K562 (cell line): ENCODE results near the gene SCLY. TPM values are rescaled to one million over a fixed set of nuclear protein-coding genes. Genes with fewer than 3 reads are reported as not detected.

ENCODE experiments used
- ATAC-seq: fragments of 200-7000 bp; cut with Tn5 transposase; 3 replicates; pipeline ENCODE4 v1.9.1; 2020; ENCODE audit warnings: moderate library complexity
- BruUV-seq: library from RNA; stranded (reverse); fragments of 400-500 nt; replicated peaks from 2 replicates; lab custom pipeline; 2021; lab: Mats Ljungman, UMichigan
- CTCF ChIA-PET: fragments of 300-600 bp; formaldehyde crosslinking; extraction: SDS; loops from one replicate; lab custom pipeline; 2021; ENCODE audit warnings: low intra/inter-chr PET ratio; lab: Yijun Ruan, JAX
- POLR2A ChIA-PET: fragments of 300-600, 350-650 bp; sonication (Branson Sonifier 250); formaldehyde crosslinking; extraction: SDS; loops from one replicate; lab custom pipeline; 2021; ENCODE audit warnings: antibody characterized with exemption, inconsistent platforms; lab: Yijun Ruan, JAX
- DNase-seq, 4 experiments: peaks; one replicate each; pipeline versions ENCODE4 v3.0.0 to v3.0.0-alpha.2; 2011 to 2018; ENCODE audit warnings: low spot score in 3 of 4, mixed read lengths in 3 of 4; ENCODE audit errors: extremely low read depth in 1 of 4
- FAIRE-seq: peaks from 2 replicates; lab custom pipeline; 2011; peaks lifted over from hg19 to GRCh38; lab: Jason Lieb, UNC
- H2AFZ ChIP-seq: 2 replicates; pipeline ENCODE4 v1.6.0; 2011; ENCODE audit warnings: low read depth, low read length, control low read depth, inconsistent platforms
- H3K27ac ChIP-seq: fragments of 200-600 bp; 3 replicates; pipeline ENCODE4 v1.8.0; 2011; ENCODE audit warnings: low read depth, mild to moderate bottlenecking, control low read depth, inconsistent platforms, low read length, moderate library complexity, mixed read lengths; ENCODE audit errors: extremely low read depth
- H3K27me3 ChIP-seq, 2 experiments: fragments of 300-600 bp in 1 of 2; 2 replicates in 1 of 2; 3 replicates in 1 of 2; pipeline versions ENCODE4 v1.6.0 to v1.8.0; 2011; ENCODE audit warnings: inconsistent platforms in 2 of 2, low read length in 2 of 2, mild to moderate bottlenecking in 1 of 2, mixed read lengths in 1 of 2, moderate library complexity in 1 of 2; ENCODE audit not compliant: control insufficient read depth in 2 of 2, insufficient read depth in 2 of 2
- H3K36me3 ChIP-seq: fragments of 300-600 bp; 3 replicates; pipeline ENCODE4 v1.8.0; 2011; ENCODE audit warnings: mild to moderate bottlenecking, low read length, inconsistent platforms; ENCODE audit not compliant: control insufficient read depth, insufficient read depth
- H3K4me1 ChIP-seq, 2 experiments: fragments of 200-600 bp in 1 of 2; replicated peaks in 1 of 2; 2 replicates in 1 of 2; 3 replicates in 1 of 2; pipeline versions ENCODE4 v1.5.1 to v1.8.0; 2011; ENCODE audit warnings: inconsistent platforms in 2 of 2, low read length in 2 of 2, mild to moderate bottlenecking in 1 of 2, mixed read lengths in 1 of 2, moderate library complexity in 1 of 2; ENCODE audit not compliant: control insufficient read depth in 2 of 2, insufficient read depth in 2 of 2
- H3K4me2 ChIP-seq: 2 replicates; pipeline ENCODE4 v1.6.1; 2011; ENCODE audit warnings: low read length, control low read depth, inconsistent platforms, mixed read lengths; ENCODE audit not compliant: insufficient read depth
- H3K4me3 ChIP-seq: fragments of 200-600 bp; sonication (generic), shearing (Covaris generic); 2 replicates; pipeline ENCODE4 v1.5.1; 2016; ENCODE audit warnings: control low read depth, inconsistent platforms
- H3K79me2 ChIP-seq: fragments of 200-600 bp; 3 replicates; pipeline ENCODE4 v1.8.0; 2011; ENCODE audit warnings: low read length, inconsistent platforms; ENCODE audit not compliant: control insufficient read depth, insufficient read depth
- H3K9ac ChIP-seq, 2 experiments: 2 replicates each; pipeline versions ENCODE4 v1.6.0 to v1.6.1; 2011; ENCODE audit warnings: low read depth in 2 of 2, low read length in 2 of 2, control low read depth in 1 of 2, inconsistent platforms in 1 of 2, mild to moderate bottlenecking in 1 of 2, mixed read lengths in 1 of 2; ENCODE audit not compliant: insufficient read depth in 1 of 2
- H3K9me1 ChIP-seq: one replicate; pipeline ENCODE4 v1.6.0; 2011; ENCODE audit warnings: inconsistent platforms, mild to moderate bottlenecking, low read length, moderate library complexity; ENCODE audit not compliant: control insufficient read depth, insufficient read depth
- H3K9me3 ChIP-seq: replicated peaks from 2 replicates; pipeline ENCODE4 v1.5.1; 2011; ENCODE audit warnings: low read depth, low read length, inconsistent platforms; ENCODE audit not compliant: control insufficient read depth, insufficient read depth
- H4K20me1 ChIP-seq: replicated peaks from 2 replicates; pipeline ENCODE4 v1.6.1; 2011; ENCODE audit warnings: low read length, inconsistent platforms, mixed read lengths; ENCODE audit not compliant: control insufficient read depth, insufficient read depth
- ASH1L ChIP-seq: fragments of 450-650 bp; IDR thresholded peaks from 2 replicates; pipeline ENCODE4 v1.6.1; 2018; ENCODE audit warnings: borderline replicate concordance, mild to moderate bottlenecking, low read depth; ENCODE audit not compliant: partially characterized antibody
- CAMTA2 ChIP-seq: fragments of 250-450 bp; sonication (Bioruptor Pico); conservative IDR thresholded peaks from 2 replicates; pipeline ENCODE4 v1.5.1; 2022
- CBFA2T2 ChIP-seq: fragments of 450-650 bp; conservative IDR thresholded peaks from 2 replicates; pipeline ENCODE4 v1.6.1; 2017; ENCODE audit warnings: mild to moderate bottlenecking
- CCNT2 ChIP-seq: IDR thresholded peaks from 2 replicates; pipeline ENCODE4 v1.6.1; 2011; ENCODE audit warnings: borderline replicate concordance, low read depth, mild to moderate bottlenecking, moderate library complexity, mixed read lengths, low read length; ENCODE audit not compliant: insufficient read length; ENCODE audit errors: extremely low read depth
- CSDE1 ChIP-seq, 2 experiments: fragments of 450-650 bp; IDR thresholded peaks; 2 replicates each; pipeline ENCODE4 v1.6.1; 2016; ENCODE audit warnings: mild to moderate bottlenecking in 1 of 2
- DNMT1 ChIP-seq: fragments of 450-650 bp; IDR thresholded peaks from 2 replicates; pipeline ENCODE4 v1.6.1; 2016; ENCODE audit warnings: antibody characterized with exemption, mild to moderate bottlenecking
- ELF2 ChIP-seq: fragments of 250-450 bp; sonication (Bioruptor Pico); IDR thresholded peaks from 2 replicates; pipeline ENCODE4 v1.5.0; 2021; ENCODE audit warnings: mild to moderate bottlenecking
- GABPA ChIP-seq: fragments of 200-800 bp; sonication (Bioruptor generic); conservative IDR thresholded peaks from 2 replicates; pipeline ENCODE4 v1.6.1; 2016; ENCODE audit warnings: low read depth, missing genetic modification characterization, missing compliant biosample characterization
- KDM2B ChIP-seq: fragments of 250-450 bp; sonication (Bioruptor Pico); IDR thresholded peaks from 2 replicates; pipeline ENCODE4 v1.8.0; 2021; ENCODE audit warnings: mild to moderate bottlenecking, moderate library complexity
- KLF13 ChIP-seq: fragments of 450-650 bp; IDR thresholded peaks from 2 replicates; pipeline ENCODE4 v1.6.1; 2016; ENCODE audit warnings: missing genetic modification characterization, low read depth, mild to moderate bottlenecking, missing compliant biosample characterization, moderate library complexity, borderline replicate concordance
- POLR2AphosphoS5 ChIP-seq: IDR thresholded peaks from 2 replicates; pipeline ENCODE4 v1.6.1; 2011; ENCODE audit warnings: mild to moderate bottlenecking, low read depth, low read length, moderate library complexity; ENCODE audit not compliant: control insufficient read depth, insufficient read depth
- RBM25 ChIP-seq: fragments of 200-400 bp; formaldehyde crosslinking; IDR thresholded peaks from 2 replicates; pipeline ENCODE4 v1.6.1; 2018; ENCODE audit warnings: low read length, low read depth, moderate library complexity; ENCODE audit not compliant: severe bottlenecking
- TEAD2 ChIP-seq: fragments of 450-650 bp; IDR thresholded peaks from 2 replicates; pipeline ENCODE4 v1.6.1; 2016; ENCODE audit warnings: missing genetic modification characterization, control low read depth, missing compliant biosample characterization
- ZNF316 ChIP-seq: fragments of 450-650 bp; IDR thresholded peaks from 2 replicates; pipeline ENCODE4 v1.6.1; 2016
- ZNF551 ChIP-seq: fragments of 250-450 bp; sonication (Bioruptor Pico); IDR thresholded peaks from 2 replicates; pipeline ENCODE4 v1.5.0; 2021; ENCODE audit warnings: mild to moderate bottlenecking, moderate library complexity
- WGBS: fragments of 100-300 bp; shearing (Covaris generic); methylation state at CpG from one replicate; pipeline ENCODE4 v1.1.6; 2016; ENCODE audit warnings: low coverage, mixed read lengths; ENCODE audit not compliant: insufficient coverage; ENCODE audit errors: missing lambda C conversion rate; 5-methylcytosine and 5-hydroxymethylcytosine counted together
- in situ Hi-C: fragments of 300-500 bp; cut with MboI; formaldehyde crosslinking; loops from 4 replicates; pipeline ENCODE4 v1.15.0; 2018; ENCODE audit warnings: inconsistent platforms, mixed read lengths
- intact Hi-C: fragments of 100-400 bp; cut with micrococcal nuclease; formaldehyde crosslinking; loops from 2 replicates; pipeline ENCODE4 v1.14.2; 2022
- polyA plus RNA-seq, 8 experiments: library from polyadenylated mRNA; depleted of rRNA in 4 of 8; stranded (reverse) in 5 of 8; unstranded in 3 of 8; fragments of >200 nt; fragmentation: Nextera tagmentation in 2 of 8; fragmentation: Illumina TruSeq in 1 of 8; extraction: Ambion mirVana in 2 of 8; extraction: Trizol in 1 of 8; gene quantifications; 2 replicates each; pipeline versions ENCODE4 v1.2.1 to v1.2.3, GENCODE V29; 2011 to 2014; ENCODE audit warnings: inconsistent platforms in 1 of 8, missing spikeins in 1 of 8
- total RNA-seq, 7 experiments: library from RNA; depleted of rRNA in 6 of 7; stranded (reverse); fragments of >200 nt in 6 of 7; fragmentation: Illumina TruSeq in 2 of 7; extraction: Trizol in 2 of 7; gene quantifications; 2 replicates each; pipeline versions ENCODE4 v1.2.1 to v1.2.3, GENCODE V29; 2011 to 2021; ENCODE audit warnings: low replicate concordance in 1 of 7
- TF ChIP-seq, protein P1 (sequence below): sonication (generic); formaldehyde crosslinking; IDR thresholded peaks from 2 replicates; pipeline ENCODE4 v1.8.1; 2022; ENCODE audit warnings: missing genetic modification reagents

SCLY gene
- total and polyA plus RNA-seq, 9 of the 15 experiments (the other 6 are each of a cell fraction or from before 2014, with no cell fraction given) = 2.6 to 32.2 (median 21.1) TPM

DNA sequence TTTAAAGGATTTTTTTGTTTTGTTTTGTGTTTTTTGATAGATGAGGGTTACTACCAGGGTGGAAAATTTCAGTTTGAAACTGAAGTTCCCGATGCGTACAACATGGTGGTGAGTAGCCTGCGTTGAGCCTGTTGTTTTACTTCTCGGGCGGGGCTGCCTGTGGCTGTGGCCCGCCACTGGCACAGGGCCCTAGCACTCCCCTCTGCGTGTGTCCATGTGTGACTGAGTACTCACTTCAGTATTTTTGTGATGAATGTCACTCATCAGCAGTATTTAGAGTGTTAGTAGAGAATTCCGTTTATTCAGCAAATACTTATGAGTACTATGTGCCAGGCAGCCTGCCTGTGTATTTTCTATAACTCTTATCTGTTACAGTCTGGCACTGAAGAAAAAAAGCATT lies 44.3 kb upstream of the SCLY start:
- BruUV-seq = no TSS peak
- no peak overlapping the region for H3K9ac ChIP-seq

More for the DNA sequence above, 44.3 kb upstream of the SCLY start:
- Histone ChIP-seq H3K27ac (no peak overlapping the region), H3K4me2 (no peak overlapping the region), H3K4me3 (no peak overlapping the region), H3K9me3 (no peaks in the 10 kb centered on the region), H3K9me1 (no peaks in the 10 kb centered on the region), H3K36me3 (peaks cover 42% of the 10 kb centered on the region; the same call in 2 of the 3 replicates), H3K79me2 (no peaks in the 10 kb centered on the region; the same call in 2 of the 3 replicates), H4K20me1 (no peaks in the 10 kb centered on the region), H3K27me3 (no peaks in the 10 kb centered on the region), H3K4me1 (no peaks in the 10 kb centered on the region), H2AFZ (no peak overlapping the region)
- in situ Hi-C loops (no loop called here), intact Hi-C loops (no loop called here)
- no peak for DNase-seq
- ATAC-seq = no peak
- no peak for TF ChIP-seq CCNT2
- no peak for TF ChIP-seq ZNF551 (CRISPR knock-in tag)
- TF ChIP-seq KLF13 = no peak
- TF ChIP-seq DNMT1 = no peak
- no peak for TF ChIP-seq TEAD2 (tag)
- no peak for TF ChIP-seq CSDE1 (IDR thresholded peaks at IDR 0.05)
- no peak for TF ChIP-seq KDM2B (CRISPR knock-in tag)
- TF ChIP-seq ELF2 (CRISPR knock-in tag) = no peak
- no peak for TF ChIP-seq RBM25
- TF ChIP-seq CBFA2T2 = no peak
- TF ChIP-seq POLR2AphosphoS5 = no peak
- TF ChIP-seq, protein P1, sequence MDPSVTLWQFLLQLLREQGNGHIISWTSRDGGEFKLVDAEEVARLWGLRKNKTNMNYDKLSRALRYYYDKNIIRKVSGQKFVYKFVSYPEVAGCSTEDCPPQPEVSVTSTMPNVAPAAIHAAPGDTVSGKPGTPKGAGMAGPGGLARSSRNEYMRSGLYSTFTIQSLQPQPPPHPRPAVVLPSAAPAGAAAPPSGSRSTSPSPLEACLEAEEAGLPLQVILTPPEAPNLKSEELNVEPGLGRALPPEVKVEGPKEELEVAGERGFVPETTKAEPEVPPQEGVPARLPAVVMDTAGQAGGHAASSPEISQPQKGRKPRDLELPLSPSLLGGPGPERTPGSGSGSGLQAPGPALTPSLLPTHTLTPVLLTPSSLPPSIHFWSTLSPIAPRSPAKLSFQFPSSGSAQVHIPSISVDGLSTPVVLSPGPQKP (CRISPR knock-in tag) = no peak
- no peak for TF ChIP-seq GABPA (tag)
- no peak for TF ChIP-seq ASH1L
- TF ChIP-seq CAMTA2 (CRISPR knock-in tag) = no peak
- TF ChIP-seq ZNF316 = no peak
- 80% methylated on average over 8 of the region's 8 CpGs for WGBS
- CTCF ChIA-PET = no interaction called here
- POLR2A ChIA-PET = no interaction called here
- FAIRE-seq = no peak
